ENCODE data around the gene PCDH19. TPM values are rescaled to one million over a fixed set of nuclear protein-coding genes. Genes with fewer than 3 reads are reported as not detected.

The PCDH19 gene
- total and polyA plus RNA-seq, 4 donors: 0.10 to 4.6 (median 2.2) TPM

GRCh38 chrX:100376576-100376975 lies 33.5 kb downstream of the PCDH19 start:
- Histone ChIP-seq H3K27me3 (ENCODE audit: control insufficient read depth in 1 of 2, insufficient read depth in 2 of 2, low read length in 1 of 2) (no peaks in the 10 kb centered on the region), H3K9me3 (ENCODE audit: control insufficient read depth, low read length) (no peaks in the 10 kb centered on the region), H3K4me3 (ENCODE audit: low read length in 2 of 2) (no peak overlapping the region), H3K36me3 (ENCODE audit: control insufficient read depth in 1 of 2, insufficient read depth in 2 of 2, low read length in 1 of 2) (no peaks in the 10 kb centered on the region), H3K27ac (ENCODE audit: low read depth in 1 of 2, low read length in 2 of 2) (no peak overlapping the region), H3K4me1 (ENCODE audit: control insufficient read depth in 1 of 2, insufficient read depth in 2 of 2, low read length in 2 of 2) (no peaks in the 10 kb centered on the region)
- no peak for DNase-seq
- intact Hi-C loops (cut with DNase I): no loop called here
- no peak for ATAC-seq (ENCODE audit: low FRiP score)

- DNase-seq (no peak), ATAC-seq (ENCODE audit: low FRiP score) (no peak)
- no peaks in the 10 kb centered on the region for H3K9me3 ChIP-seq (ENCODE audit: control insufficient read depth, low read length)
- H3K27ac ChIP-seq (ENCODE audit: low read depth in 1 of 2, low read length in 2 of 2): no peak overlapping the region
- H3K4me1 ChIP-seq (ENCODE audit: control insufficient read depth in 1 of 2, insufficient read depth in 2 of 2, low read length in 2 of 2): no peaks in the 10 kb centered on the region
- H3K36me3 ChIP-seq (ENCODE audit: control insufficient read depth in 1 of 2, insufficient read depth in 2 of 2, low read length in 1 of 2): no peaks in the 10 kb centered on the region
- no peak overlapping the region for H3K4me3 ChIP-seq (ENCODE audit: low read length in 2 of 2)
- no peaks in the 10 kb centered on the region for H3K27me3 ChIP-seq (ENCODE audit: control insufficient read depth in 1 of 2, insufficient read depth in 2 of 2, low read length in 1 of 2)
- intact Hi-C loops (cut with DNase I): no loop called here
- WGBS, 2 donors: 39 to 54% methylated on average over 2 of the region's 2 CpGs
These were observed 36.4 kb downstream of the PCDH19 start for GRCh38 chrX:100373673-100374072.

- intact Hi-C loops (cut with DNase I): no loop called here
- Histone ChIP-seq H3K27me3 (ENCODE audit: control insufficient read depth in 1 of 2, insufficient read depth in 2 of 2, low read length in 1 of 2) (no peaks in the 10 kb centered on the region), H3K36me3 (ENCODE audit: control insufficient read depth in 1 of 2, insufficient read depth in 2 of 2, low read length in 1 of 2) (no peaks in the 10 kb centered on the region), H3K27ac (ENCODE audit: low read depth in 1 of 2, low read length in 2 of 2) (no peak overlapping the region), H3K4me3 (ENCODE audit: low read length in 2 of 2) (no peak overlapping the region), H3K9me3 (ENCODE audit: control insufficient read depth, low read length) (no peaks in the 10 kb centered on the region), H3K4me1 (ENCODE audit: control insufficient read depth in 1 of 2, insufficient read depth in 2 of 2, low read length in 2 of 2) (peaks cover 0 to 1% of the 10 kb centered on the region in 2 donors)
- no peak for DNase-seq
- no peak for ATAC-seq (ENCODE audit: low FRiP score)
These were observed 41.9 kb downstream of the PCDH19 start for GRCh38 chrX:100368167-100368566.

GRCh38 chrX:100363896-100364295 lies 46.2 kb downstream of the PCDH19 start:
- H3K4me1 ChIP-seq (ENCODE audit: control insufficient read depth in 1 of 2, insufficient read depth in 2 of 2, low read length in 2 of 2): peaks cover 0 to 1% of the 10 kb centered on the region in 2 donors
- 13 to 19% methylated on average over 3 of the region's 3 CpGs for WGBS, 2 donors

DNA sequence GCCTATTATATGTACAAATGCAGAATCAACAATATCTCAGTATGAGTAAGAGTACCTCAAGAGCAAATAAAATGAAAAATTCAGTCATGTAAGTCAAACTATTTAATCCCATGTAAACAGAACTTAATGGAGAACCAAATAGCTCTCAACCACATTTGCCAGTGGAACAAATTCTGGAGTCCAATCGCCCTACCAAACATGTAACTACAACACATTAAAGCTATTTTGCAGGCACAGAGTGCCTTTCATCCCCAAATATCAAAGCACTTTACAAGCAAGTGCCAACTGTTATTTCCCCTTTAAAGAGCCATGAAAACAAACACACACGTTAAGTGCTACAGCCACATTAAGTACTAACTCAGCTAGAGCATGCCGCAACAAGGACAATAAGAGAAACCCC lies 51.3 kb downstream of the PCDH19 start:
- intact Hi-C loops (cut with DNase I): no loop called here
- Histone ChIP-seq H3K36me3 (ENCODE audit: control insufficient read depth in 1 of 2, insufficient read depth in 2 of 2, low read length in 1 of 2) (no peaks in the 10 kb centered on the region), H3K27ac (ENCODE audit: low read depth in 1 of 2, low read length in 2 of 2) (no peak overlapping the region), H3K9me3 (ENCODE audit: control insufficient read depth, low read length) (no peaks in the 10 kb centered on the region), H3K4me1 (ENCODE audit: control insufficient read depth in 1 of 2, insufficient read depth in 2 of 2, low read length in 2 of 2) (no peaks in the 10 kb centered on the region), H3K27me3 (ENCODE audit: control insufficient read depth in 1 of 2, insufficient read depth in 2 of 2, low read length in 1 of 2) (no peaks in the 10 kb centered on the region), H3K4me3 (ENCODE audit: low read length in 2 of 2) (no peak overlapping the region)
- ATAC-seq (ENCODE audit: low FRiP score) (no peak), DNase-seq (no peak)
- 44 to 57% methylated on average over 3 of the region's 3 CpGs for WGBS, 2 donors

More at GRCh38 chrX:100363896-100364295, 46.2 kb downstream of the PCDH19 start:
- Histone ChIP-seq H3K9me3 (ENCODE audit: control insufficient read depth, low read length) (no peaks in the 10 kb centered on the region), H3K36me3 (ENCODE audit: control insufficient read depth in 1 of 2, insufficient read depth in 2 of 2, low read length in 1 of 2) (no peaks in the 10 kb centered on the region), H3K27ac (ENCODE audit: low read depth in 1 of 2, low read length in 2 of 2) (no peak overlapping the region), H3K4me3 (ENCODE audit: low read length in 2 of 2) (no peak overlapping the region), H3K27me3 (ENCODE audit: control insufficient read depth in 1 of 2, insufficient read depth in 2 of 2, low read length in 1 of 2) (no peaks in the 10 kb centered on the region)
- DNase-seq (no peak), ATAC-seq (ENCODE audit: low FRiP score) (no peak)
- intact Hi-C loops (cut with DNase I): no loop called here

DNA sequence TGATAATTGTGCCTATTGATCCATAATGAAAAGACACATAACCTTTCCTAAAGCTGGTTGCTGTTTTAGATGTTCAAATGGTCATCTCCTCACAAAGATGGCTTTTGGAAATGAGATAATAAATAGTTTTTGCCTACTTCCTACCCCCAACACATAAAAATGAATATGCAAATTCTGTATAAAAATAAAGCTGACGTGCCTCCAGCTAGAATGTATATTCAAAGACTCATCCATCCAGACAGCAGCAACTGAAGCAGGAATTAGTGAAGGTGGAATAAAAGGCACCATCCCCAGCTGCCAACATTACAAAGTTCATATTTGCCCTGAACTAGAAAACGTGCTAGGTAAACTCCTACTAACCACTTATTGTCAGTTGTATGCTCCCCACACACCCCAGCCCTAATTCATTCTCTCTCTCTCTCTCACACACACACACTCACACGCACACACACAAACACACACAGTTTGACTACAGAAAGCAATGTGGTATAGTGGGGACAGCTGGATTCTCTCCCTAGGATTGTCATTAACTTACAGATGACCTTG lies 53.6 kb downstream of the PCDH19 start:
- intact Hi-C loops (cut with DNase I): no loop called here
- H3K4me1 ChIP-seq (ENCODE audit: control insufficient read depth in 1 of 2, insufficient read depth in 2 of 2, low read length in 2 of 2): no peaks in the 10 kb centered on the region
- no peaks in the 10 kb centered on the region for H3K27me3 ChIP-seq (ENCODE audit: control insufficient read depth in 1 of 2, insufficient read depth in 2 of 2, low read length in 1 of 2)
- no peaks in the 10 kb centered on the region for H3K9me3 ChIP-seq (ENCODE audit: control insufficient read depth, low read length)
- H3K36me3 ChIP-seq (ENCODE audit: control insufficient read depth in 1 of 2, insufficient read depth in 2 of 2, low read length in 1 of 2): no peaks in the 10 kb centered on the region
- 40 to 63% methylated on average over 3 of the region's 3 CpGs for WGBS, 2 donors
- no peak overlapping the region for H3K27ac ChIP-seq (ENCODE audit: low read depth in 1 of 2, low read length in 2 of 2)
- DNase-seq: no peak
- ATAC-seq (ENCODE audit: low FRiP score): no peak
- H3K4me3 ChIP-seq (ENCODE audit: low read length in 2 of 2): no peak overlapping the region

DNA sequence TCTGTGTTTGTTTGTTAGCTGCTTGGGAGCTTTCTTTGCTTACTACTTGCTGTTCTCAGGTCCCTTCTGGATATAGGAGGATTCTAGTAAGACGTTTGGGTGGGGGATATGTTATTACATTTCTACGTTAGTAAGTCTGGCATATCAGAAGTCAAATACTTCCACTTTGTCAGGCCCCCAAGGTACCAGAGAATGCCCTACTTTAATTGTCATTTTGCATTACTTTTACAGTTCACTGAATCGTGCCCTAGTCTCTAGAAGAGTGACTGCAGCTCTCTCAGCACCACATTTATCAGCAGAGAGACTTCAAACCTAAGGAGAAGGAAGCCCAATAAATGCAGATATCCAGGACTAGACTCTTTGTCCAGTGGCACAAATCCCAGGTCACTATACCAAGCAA lies 54.4 kb downstream of the PCDH19 start:
- Histone ChIP-seq H3K4me3 (ENCODE audit: low read length in 2 of 2) (no peak overlapping the region), H3K9me3 (ENCODE audit: control insufficient read depth, low read length) (no peaks in the 10 kb centered on the region), H3K4me1 (ENCODE audit: control insufficient read depth in 1 of 2, insufficient read depth in 2 of 2, low read length in 2 of 2) (no peaks in the 10 kb centered on the region), H3K36me3 (ENCODE audit: control insufficient read depth in 1 of 2, insufficient read depth in 2 of 2, low read length in 1 of 2) (no peaks in the 10 kb centered on the region), H3K27ac (ENCODE audit: low read depth in 1 of 2, low read length in 2 of 2) (no peak overlapping the region), H3K27me3 (ENCODE audit: control insufficient read depth in 1 of 2, insufficient read depth in 2 of 2, low read length in 1 of 2) (no peaks in the 10 kb centered on the region)
- DNase-seq (no peak), ATAC-seq (ENCODE audit: low FRiP score) (no peak)
- WGBS, 2 donors: 21 to 30% methylated on average over 3 of the region's 3 CpGs
- intact Hi-C loops (cut with DNase I): no loop called here

DNA sequence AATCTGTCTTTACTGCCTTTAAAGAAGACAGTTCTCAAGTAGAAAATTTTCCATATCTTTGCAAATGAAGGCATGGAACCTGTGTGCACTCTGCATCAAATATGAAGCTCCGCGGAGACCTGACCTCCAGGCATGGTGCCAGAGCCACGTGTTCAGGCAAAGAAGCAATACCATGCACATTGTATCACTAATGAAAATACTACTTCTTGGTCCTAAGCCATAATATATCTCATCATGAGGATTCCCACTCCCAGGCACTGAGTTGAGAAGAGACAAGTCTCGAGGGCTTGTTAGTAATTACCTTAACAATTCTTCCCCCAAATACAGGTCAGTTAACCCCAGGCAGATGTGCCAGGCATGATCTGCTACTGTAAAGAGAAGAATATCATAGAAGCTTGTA lies 56.7 kb downstream of the PCDH19 start:
- intact Hi-C loops (cut with DNase I): no loop called here
- WGBS, 2 donors: 43 to 45% methylated on average over 4 of the region's 4 CpGs
- DNase-seq (no peak), ATAC-seq (ENCODE audit: low FRiP score) (no peak)
- no peak overlapping the region for H3K4me3 ChIP-seq (ENCODE audit: low read length in 2 of 2)
- no peaks in the 10 kb centered on the region for H3K9me3 ChIP-seq (ENCODE audit: control insufficient read depth, low read length)
- H3K4me1 ChIP-seq (ENCODE audit: control insufficient read depth in 1 of 2, insufficient read depth in 2 of 2, low read length in 2 of 2): no peaks in the 10 kb centered on the region
- H3K27ac ChIP-seq (ENCODE audit: low read depth in 1 of 2, low read length in 2 of 2): no peak overlapping the region
- H3K36me3 ChIP-seq (ENCODE audit: control insufficient read depth in 1 of 2, insufficient read depth in 2 of 2, low read length in 1 of 2): no peaks in the 10 kb centered on the region
- no peaks in the 10 kb centered on the region for H3K27me3 ChIP-seq (ENCODE audit: control insufficient read depth in 1 of 2, insufficient read depth in 2 of 2, low read length in 1 of 2)

DNA sequence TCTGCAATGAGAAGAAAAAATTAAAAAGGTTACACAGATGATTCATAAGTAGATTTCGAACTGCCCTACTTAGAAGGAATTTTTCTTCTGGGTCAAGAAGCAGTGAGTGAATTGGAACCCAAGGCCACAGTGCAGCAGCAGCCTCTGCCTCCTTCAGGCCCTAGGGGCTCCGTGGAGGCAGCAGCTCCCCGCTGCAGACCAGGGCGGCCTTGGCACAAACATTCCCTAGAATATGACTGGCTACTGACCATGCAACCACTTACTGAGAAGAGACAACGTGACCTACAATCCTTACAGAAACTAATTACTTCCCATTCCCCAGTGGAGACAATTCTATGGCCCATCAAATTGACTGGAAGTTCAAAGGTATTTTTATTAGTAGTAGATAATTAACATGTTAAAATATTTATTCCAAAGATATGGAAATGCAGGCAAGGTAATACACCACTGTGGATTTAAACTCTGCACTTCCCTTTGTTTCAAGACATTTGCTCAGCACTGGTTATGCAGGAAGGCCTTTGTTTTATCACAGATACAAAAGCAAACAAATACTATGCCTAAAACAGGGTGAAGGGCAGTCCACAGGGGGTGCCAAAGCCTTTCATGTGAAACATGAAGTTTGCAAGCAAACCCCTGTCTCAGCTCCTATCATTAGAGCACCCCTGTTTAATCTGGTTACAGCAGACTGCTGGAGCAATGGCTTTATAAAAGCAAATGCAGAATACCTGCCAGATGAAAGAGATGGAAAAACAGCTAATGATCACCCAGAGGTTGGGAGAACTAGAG lies 59.2 kb downstream of the PCDH19 start:
- H3K27ac ChIP-seq (ENCODE audit: low read depth in 1 of 2, low read length in 2 of 2): no peak overlapping the region
- no peaks in the 10 kb centered on the region for H3K4me1 ChIP-seq (ENCODE audit: control insufficient read depth in 1 of 2, insufficient read depth in 2 of 2, low read length in 2 of 2)
- no peak overlapping the region for H3K4me3 ChIP-seq (ENCODE audit: low read length in 2 of 2)
- H3K27me3 ChIP-seq (ENCODE audit: control insufficient read depth in 1 of 2, insufficient read depth in 2 of 2, low read length in 1 of 2): no peaks in the 10 kb centered on the region
- H3K9me3 ChIP-seq (ENCODE audit: control insufficient read depth, low read length): no peaks in the 10 kb centered on the region
- DNase-seq: no peak
- intact Hi-C loops (cut with DNase I): no loop called here
- no peaks in the 10 kb centered on the region for H3K36me3 ChIP-seq (ENCODE audit: control insufficient read depth in 1 of 2, insufficient read depth in 2 of 2, low read length in 1 of 2)
- 31 to 60% methylated on average over 5 of the region's 5 CpGs for WGBS, 2 donors
- ATAC-seq (ENCODE audit: low FRiP score): no peak

Data from aorta (tissue), 5 donors.